H1 (cell line): Measurements from ENCODE around the gene WNT8B.

Experiments used
- EGR1 ChIP-seq: IDR thresholded peaks from 2 replicates; pipeline ENCODE4 v1.6.1; 2011; ENCODE audit warnings: low read depth, low read length, borderline replicate concordance
- JUN ChIP-seq: IDR thresholded peaks from 2 replicates; pipeline ENCODE4 v1.6.1; 2011; ENCODE audit warnings: low read depth, mild to moderate bottlenecking, improper control_type of control experiment, low read length
- POLR2AphosphoS5 ChIP-seq: IDR thresholded peaks from 2 replicates; pipeline ENCODE4 v1.6.1; 2011; ENCODE audit warnings: low read depth, low read length
- RFX5 ChIP-seq: IDR thresholded peaks from 2 replicates; pipeline ENCODE4 v1.6.1; 2011; ENCODE audit warnings: low read depth, low read length, improper control_type of control experiment, borderline replicate concordance
- SAP30 ChIP-seq: fragments of 300-600 bp; sonication (generic); IDR thresholded peaks from 2 replicates; pipeline ENCODE4 v1.7.1; 2012; ENCODE audit warnings: low read length, moderate library complexity, mild to moderate bottlenecking, inconsistent platforms; ENCODE audit not compliant: insufficient read depth, insufficient replicate concordance
- SP1 ChIP-seq: IDR thresholded peaks from 2 replicates; pipeline ENCODE4 v1.6.1; 2011; ENCODE audit warnings: low read depth, low read length
- TF ChIP-seq, protein P1 (sequence below), 3 experiments: IDR thresholded peaks; 1 replicate in 2 of 3; 2 replicates in 1 of 3; pipeline versions ENCODE4 v1.5.1 to v1.6.1; 2011; ENCODE audit warnings: low read length in 3 of 3, mild to moderate bottlenecking in 3 of 3, inconsistent platforms in 2 of 3, low read depth in 1 of 3, moderate library complexity in 1 of 3; ENCODE audit not compliant: insufficient read depth in 1 of 3; ENCODE audit errors: control extremely low read depth in 1 of 3
- TF ChIP-seq, protein P2 (sequence below): IDR thresholded peaks from 2 replicates; pipeline ENCODE4 v1.6.1; 2011; ENCODE audit warnings: low read length, improper control_type of control experiment
- TF ChIP-seq, protein P3 (sequence below): IDR thresholded peaks from 2 replicates; pipeline ENCODE4 v1.6.1; 2012; ENCODE audit warnings: low read length, inconsistent platforms

DNA sequence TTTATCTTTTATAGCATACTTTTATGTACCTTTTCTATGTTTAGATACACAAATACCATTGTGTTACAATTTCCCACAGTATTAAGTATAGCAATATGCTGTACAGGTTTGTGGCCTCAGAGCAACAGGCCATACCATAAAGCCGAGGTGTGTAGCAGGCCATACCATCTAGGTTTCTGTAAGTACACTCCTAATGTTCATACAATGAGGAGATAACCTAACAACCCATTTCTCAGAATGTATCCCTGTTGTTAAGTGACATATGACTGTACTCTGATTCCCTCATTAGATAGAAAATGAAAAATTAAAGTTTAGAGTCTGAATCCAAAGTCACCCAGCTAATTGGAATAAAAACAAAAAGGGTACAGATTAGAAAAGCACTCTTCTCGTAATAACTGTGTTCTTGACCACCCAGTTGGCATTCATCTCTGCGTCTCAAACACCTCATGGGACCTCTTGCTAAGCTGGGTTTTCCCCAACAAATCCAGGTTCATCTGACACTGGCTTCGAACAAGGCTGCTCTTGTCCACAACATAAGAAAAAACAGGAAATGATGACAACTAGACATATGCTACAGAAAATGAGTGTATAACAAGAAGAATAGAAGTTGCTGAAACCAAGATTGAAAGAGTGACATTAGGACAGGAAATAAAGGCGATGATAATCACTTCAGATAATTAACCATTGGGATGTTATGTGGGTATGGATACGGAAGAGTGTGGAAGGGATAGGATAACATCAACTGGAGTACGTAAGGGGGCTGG is 65.5 kb downstream of the WNT8B start:
- TF ChIP-seq POLR2AphosphoS5 (no peak), JUN (no peak), EGR1 (no peak), RFX5 (no peak), SP1 (no peak), SAP30 (no peak)
- TF ChIP-seq, protein P1, sequence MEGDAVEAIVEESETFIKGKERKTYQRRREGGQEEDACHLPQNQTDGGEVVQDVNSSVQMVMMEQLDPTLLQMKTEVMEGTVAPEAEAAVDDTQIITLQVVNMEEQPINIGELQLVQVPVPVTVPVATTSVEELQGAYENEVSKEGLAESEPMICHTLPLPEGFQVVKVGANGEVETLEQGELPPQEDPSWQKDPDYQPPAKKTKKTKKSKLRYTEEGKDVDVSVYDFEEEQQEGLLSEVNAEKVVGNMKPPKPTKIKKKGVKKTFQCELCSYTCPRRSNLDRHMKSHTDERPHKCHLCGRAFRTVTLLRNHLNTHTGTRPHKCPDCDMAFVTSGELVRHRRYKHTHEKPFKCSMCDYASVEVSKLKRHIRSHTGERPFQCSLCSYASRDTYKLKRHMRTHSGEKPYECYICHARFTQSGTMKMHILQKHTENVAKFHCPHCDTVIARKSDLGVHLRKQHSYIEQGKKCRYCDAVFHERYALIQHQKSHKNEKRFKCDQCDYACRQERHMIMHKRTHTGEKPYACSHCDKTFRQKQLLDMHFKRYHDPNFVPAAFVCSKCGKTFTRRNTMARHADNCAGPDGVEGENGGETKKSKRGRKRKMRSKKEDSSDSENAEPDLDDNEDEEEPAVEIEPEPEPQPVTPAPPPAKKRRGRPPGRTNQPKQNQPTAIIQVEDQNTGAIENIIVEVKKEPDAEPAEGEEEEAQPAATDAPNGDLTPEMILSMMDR (IDR thresholded peaks at IDR 0.05; ENCODE audit: control extremely low read depth in 1 of 3, insufficient read depth in 1 of 3, low read depth in 1 of 3, low read length in 3 of 3), result no peak
- TF ChIP-seq, protein P2, sequence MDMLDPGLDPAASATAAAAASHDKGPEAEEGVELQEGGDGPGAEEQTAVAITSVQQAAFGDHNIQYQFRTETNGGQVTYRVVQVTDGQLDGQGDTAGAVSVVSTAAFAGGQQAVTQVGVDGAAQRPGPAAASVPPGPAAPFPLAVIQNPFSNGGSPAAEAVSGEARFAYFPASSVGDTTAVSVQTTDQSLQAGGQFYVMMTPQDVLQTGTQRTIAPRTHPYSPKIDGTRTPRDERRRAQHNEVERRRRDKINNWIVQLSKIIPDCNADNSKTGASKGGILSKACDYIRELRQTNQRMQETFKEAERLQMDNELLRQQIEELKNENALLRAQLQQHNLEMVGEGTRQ, result no peak
- TF ChIP-seq, protein P3, sequence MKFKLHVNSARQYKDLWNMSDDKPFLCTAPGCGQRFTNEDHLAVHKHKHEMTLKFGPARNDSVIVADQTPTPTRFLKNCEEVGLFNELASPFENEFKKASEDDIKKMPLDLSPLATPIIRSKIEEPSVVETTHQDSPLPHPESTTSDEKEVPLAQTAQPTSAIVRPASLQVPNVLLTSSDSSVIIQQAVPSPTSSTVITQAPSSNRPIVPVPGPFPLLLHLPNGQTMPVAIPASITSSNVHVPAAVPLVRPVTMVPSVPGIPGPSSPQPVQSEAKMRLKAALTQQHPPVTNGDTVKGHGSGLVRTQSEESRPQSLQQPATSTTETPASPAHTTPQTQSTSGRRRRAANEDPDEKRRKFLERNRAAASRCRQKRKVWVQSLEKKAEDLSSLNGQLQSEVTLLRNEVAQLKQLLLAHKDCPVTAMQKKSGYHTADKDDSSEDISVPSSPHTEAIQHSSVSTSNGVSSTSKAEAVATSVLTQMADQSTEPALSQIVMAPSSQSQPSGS, result no peak
